GM23338 (cell line): ENCODE data around the gene TAF4.

ENCODE experiments used
- CREB1 ChIP-seq: fragments of 250-450 bp; sonication (Bioruptor Pico); IDR thresholded peaks from 2 replicates; pipeline ENCODE4 v1.5.0; 2020; ENCODE audit warnings: low read depth, mild to moderate bottlenecking, moderate library complexity
- CTCF ChIP-seq, 2 experiments: fragments of 200-600 bp in 1 of 2; sonication (generic) in 1 of 2; conservative IDR thresholded peaks; 2 replicates each; pipeline versions ENCODE4 v1.5.1 to v1.6.1; 2016 to 2017; ENCODE audit warnings: antibody characterized with exemption in 2 of 2, low read depth in 2 of 2, mild to moderate bottlenecking in 2 of 2, moderate library complexity in 1 of 2
- EZH2 ChIP-seq: fragments of 200-600 bp; sonication (generic); IDR thresholded peaks from one replicate; pipeline ENCODE4 v1.8.0; 2017; ENCODE audit warnings: antibody characterized with exemption, mild to moderate bottlenecking, low read depth; ENCODE audit not compliant: unreplicated experiment
- POLR2AphosphoS5 ChIP-seq: IDR thresholded peaks from 2 replicates; pipeline ENCODE4 v1.6.1; 2016; ENCODE audit warnings: antibody characterized with exemption, low read depth
- TF ChIP-seq, protein P1 (sequence below): IDR thresholded peaks from one replicate; pipeline ENCODE4 v1.6.1; 2018; ENCODE audit warnings: antibody characterized with exemption; ENCODE audit not compliant: unreplicated experiment

GRCh38 chr20:62047666-62048345 is 17.9 kb downstream of the TAF4 start:
- TF ChIP-seq CTCF (conservative IDR thresholded peaks at IDR 0.05; ENCODE audit: low read depth in 2 of 2), result no peak
- TF ChIP-seq, protein P1, sequence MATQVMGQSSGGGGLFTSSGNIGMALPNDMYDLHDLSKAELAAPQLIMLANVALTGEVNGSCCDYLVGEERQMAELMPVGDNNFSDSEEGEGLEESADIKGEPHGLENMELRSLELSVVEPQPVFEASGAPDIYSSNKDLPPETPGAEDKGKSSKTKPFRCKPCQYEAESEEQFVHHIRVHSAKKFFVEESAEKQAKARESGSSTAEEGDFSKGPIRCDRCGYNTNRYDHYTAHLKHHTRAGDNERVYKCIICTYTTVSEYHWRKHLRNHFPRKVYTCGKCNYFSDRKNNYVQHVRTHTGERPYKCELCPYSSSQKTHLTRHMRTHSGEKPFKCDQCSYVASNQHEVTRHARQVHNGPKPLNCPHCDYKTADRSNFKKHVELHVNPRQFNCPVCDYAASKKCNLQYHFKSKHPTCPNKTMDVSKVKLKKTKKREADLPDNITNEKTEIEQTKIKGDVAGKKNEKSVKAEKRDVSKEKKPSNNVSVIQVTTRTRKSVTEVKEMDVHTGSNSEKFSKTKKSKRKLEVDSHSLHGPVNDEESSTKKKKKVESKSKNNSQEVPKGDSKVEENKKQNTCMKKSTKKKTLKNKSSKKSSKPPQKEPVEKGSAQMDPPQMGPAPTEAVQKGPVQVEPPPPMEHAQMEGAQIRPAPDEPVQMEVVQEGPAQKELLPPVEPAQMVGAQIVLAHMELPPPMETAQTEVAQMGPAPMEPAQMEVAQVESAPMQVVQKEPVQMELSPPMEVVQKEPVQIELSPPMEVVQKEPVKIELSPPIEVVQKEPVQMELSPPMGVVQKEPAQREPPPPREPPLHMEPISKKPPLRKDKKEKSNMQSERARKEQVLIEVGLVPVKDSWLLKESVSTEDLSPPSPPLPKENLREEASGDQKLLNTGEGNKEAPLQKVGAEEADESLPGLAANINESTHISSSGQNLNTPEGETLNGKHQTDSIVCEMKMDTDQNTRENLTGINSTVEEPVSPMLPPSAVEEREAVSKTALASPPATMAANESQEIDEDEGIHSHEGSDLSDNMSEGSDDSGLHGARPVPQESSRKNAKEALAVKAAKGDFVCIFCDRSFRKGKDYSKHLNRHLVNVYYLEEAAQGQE, result no peak
- TF ChIP-seq CREB1 (CRISPR knock-in tag), result no peak
- no peak for TF ChIP-seq EZH2
- TF ChIP-seq POLR2AphosphoS5, result no peak
